SW480 (cell line): ENCODE results near the gene CFB.
"Not testable (repeated sequence)": the region's sequence is repeated elsewhere in the genome, so short reads cannot be mapped to it uniquely, and the experiment has no call there.

Source experiments
- DNase-seq: peaks from one replicate; pipeline ENCODE4 v3.0.0-alpha.2; 2016; ENCODE audit warnings: low spot score

CFB gene

DNA sequence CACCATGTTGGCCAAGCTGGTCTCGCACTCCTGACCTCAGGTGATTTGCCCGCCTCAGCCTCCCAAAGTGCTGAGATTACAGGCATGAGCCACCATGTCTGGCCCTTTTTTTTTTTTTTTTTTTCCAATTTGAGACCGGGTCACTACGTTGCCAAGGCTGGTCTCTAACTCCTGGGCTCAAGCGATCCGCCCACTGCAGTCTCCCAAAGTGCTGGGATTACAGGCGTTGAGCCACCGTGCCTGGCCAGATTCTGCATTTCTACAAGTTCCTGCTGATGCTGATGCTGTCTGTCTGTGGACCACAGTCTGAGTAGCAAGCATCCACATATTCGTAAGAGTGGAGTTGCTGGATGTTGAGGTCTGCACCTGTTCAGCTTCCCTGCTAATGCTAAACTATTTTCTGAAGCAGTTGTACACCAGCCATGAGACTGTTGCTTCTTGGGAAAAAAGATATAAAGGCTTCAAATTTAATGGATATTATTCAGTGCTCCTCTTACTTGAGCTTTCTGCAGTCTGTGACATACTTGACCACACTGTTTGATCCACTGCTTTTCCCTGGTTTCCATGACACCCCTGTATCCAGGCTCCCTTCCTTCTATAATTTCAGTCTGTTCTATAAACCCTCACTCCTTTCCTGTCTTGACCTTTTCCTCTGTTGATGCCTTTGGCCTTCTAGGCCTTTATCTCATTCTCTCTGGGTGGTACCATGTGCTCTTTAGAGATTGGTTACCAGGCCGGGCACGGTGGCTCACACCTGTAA, 33.9 kb upstream of the CFB start:
- DNase-seq: no peak

DNA sequence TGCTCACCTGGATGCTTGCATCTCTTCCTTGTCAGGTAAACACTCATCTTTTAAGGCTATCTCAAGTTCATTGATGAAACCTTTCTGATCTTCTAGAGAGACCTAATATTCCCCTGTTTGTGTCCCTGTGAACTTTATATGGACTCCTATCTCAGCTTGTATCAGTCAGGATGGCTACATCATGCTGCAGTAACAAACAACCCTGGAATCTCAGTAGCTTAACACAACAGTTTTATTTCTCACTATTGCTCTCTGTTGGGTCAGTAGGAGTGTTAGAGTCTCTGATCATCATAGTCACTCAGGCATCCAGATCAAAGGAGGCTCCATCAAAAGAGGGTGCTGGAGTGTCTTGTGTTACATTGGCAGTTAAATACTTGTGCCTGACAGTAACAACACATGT, 30.5 kb upstream of the CFB start:
- DNase-seq: no peak

DNA sequence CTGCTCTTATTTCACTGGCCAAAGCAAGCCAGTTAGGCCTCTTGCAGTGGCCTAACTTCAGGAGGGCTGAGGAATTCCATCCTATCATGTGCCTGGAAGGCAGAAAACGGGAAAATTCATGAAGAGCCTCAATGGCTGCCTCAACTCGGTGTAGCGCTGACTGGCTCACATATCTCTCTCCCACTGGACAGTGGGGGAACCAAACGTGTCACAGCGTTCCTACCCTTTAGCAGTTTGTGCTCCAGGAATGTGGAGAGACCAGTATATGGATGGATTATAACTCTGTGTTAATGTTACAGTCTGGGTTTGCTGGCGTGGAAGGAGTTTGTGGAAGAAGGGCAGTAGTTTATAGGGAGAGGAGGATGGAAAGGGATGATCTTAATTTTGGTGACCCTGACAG, 30.1 kb upstream of the CFB start:
- DNase-seq: no peak

DNA sequence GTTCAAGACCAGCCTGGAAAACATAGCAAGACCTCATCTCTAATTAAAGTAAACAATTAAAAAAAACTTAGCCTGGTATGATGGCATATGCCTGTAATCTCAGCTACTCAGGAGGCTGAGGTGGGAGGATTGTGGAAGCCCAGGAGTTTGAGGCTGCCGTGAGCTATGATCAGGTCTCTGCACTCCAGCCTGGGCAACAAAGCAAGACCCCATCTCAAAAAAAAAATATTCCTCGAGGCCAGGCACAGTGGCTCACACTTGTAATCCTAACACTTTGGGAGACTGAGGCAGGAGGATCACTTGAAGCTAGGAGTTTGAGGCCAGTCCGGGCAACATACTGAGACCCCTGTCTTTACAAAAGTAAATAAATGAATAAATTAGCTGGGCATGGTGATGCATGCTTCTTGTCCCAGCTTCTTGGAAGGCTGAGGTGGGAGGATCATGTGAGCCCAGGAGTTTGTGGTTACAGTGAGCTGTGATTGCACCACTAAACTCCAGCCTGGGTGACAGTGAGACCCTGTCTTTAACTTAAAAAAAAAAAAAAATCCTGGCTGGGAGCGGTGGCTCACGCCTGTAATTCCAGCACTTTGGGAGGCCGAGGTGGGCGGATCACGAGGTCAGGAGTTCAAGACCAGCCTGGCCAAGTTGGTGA, 27.7 kb upstream of the CFB start:
- DNase-seq: no peak

DNA sequence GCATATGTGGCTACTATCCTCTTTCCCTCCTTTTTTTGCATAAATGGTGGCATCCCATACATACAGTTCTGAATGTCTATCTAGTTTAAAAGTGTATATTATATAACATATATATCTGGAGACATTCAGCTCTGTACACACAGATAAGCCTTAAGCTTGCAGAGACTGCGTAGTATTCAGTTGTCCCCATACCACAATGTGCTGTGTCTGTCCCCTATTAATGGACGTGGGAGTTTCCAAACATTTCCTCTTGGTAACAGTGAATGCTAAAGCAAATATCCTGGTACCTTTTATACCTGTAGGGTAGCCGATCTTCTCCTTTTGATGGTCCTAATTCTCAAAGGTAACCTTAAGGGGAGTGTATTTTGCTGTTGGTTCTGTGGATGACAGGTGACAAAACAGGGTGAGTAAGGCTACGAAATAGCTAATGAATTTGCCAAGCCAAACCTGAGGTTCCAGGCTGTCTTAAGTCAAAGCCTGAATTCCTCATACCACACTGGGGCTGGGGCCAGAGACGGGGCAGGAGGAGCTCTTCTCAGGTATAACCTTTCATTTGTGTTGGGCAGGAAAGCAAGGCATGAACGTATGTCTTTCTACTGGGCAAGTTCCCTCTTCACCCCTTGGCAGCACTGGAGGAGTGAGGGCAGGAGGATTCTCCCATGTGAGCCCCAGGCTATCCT, 26.1 kb upstream of the CFB start:
- DNase-seq: no peak

- no peak for DNase-seq
Measured at GRCh38 chr6:31920811-31921210, 25.1 kb upstream of the CFB start.

- peak; percentile 37 for DNase-seq
Measured at GRCh38 chr6:31922942-31923341, 23.0 kb upstream of the CFB start.

- no peak for DNase-seq
Measured at GRCh38 chr6:31927242-31927862, 18.5 kb upstream of the CFB start, which contains the start of gene C2. TSS of gene C2 (plus strand) at chr6:31927717. CDS start at chr6:31927753, 36 bp downstream.

DNA sequence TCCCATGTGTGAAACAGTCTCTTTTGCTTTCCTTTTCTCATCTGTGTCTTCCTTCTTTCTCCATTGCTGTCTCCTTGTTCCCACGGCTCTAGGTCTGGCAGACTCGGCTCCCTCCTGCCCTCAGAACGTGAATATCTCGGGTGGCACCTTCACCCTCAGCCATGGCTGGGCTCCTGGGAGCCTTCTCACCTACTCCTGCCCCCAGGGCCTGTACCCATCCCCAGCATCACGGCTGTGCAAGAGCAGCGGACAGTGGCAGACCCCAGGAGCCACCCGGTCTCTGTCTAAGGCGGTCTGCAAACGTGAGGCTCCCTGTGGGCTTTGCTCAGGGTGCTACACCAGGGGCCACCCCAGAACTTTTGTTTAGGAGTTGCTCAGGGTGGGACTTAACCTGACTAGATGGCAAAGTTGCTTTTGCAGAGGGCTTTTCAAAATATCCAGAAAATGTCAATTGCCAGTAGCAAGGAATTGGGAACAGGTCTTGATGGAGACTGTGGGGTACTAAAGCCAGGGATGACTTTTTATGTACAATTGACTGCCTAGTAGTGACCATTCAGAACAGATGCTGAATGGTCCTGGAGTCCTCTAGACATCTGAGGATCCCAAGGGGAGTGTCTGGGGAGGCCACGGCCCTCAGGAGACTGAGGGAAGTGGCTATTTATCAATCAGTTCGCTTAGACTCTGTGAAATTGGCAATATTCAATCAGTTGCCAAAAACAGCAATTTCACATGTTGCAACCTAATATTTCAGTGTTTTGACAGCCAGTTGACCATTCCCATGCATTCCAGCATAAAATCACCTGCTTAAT, 17.8 kb upstream of the CFB start:
- DNase-seq: no peak

- DNase-seq: no peak
Measured at GRCh38 chr6:31928672-31928939, 17.3 kb upstream of the CFB start.

- no peak for DNase-seq
Measured at GRCh38 chr6:31930962-31931361, 14.9 kb upstream of the CFB start.

DNA sequence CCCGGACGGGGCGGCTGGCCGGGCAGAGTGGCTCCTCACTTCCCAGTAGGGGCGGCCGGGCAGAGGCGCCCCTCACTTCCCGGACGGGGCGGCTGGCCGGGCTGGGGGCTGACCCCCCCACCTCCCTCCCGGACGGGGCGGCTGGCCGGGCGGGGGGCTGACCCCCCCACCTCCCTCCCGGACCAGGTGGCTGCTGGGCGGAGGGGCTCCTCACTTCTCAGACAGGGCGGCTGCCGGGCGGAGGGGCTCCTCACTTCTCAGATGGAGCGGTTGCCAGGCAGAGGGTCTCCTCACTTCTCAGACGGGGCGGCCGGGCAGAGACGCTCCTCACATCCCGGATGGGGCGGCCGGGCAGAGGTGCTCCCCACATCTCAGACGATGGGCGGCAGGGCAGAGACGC, 13.8 kb upstream of the CFB start:
- not testable (repeated sequence) for DNase-seq

- DNase-seq: no peak
Measured at GRCh38 chr6:31933537-31933936, 12.4 kb upstream of the CFB start.

DNA sequence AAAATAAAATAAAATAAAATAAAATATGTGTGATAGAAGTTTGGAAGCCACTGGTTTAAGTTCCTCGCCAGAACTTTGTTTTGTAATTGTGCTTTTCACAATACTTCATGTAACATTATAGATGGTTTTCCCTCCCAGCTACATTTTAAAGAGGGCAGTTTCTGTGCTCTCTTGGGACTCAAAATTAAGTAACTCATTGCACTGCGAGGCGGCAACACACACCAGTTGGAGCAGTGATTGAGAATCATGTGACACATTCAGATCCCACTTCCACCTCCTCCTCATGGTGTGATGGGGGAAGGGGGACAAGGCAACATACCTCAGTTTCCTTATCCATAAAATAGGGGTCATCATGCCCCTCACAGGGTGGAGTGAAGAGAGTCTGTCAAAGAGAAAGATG, 10.9 kb upstream of the CFB start:
- DNase-seq: no peak

DNA sequence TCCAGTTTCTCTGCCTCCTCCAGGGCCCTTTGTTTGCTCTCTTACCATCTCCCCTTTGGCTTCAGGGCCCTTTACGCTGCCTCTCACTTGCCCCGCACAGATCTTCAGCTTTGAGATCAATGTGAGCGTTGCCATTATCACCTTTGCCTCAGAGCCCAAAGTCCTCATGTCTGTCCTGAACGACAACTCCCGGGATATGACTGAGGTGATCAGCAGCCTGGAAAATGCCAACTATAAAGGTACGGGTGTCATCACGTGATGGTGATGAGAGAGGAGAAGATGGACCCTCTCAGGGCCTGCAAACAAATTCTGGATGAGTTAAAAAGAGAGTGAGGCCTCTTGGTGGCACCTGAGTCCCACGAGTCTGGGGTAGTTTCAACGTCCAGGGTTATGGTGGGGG, 10.1 kb upstream of the CFB start:
- DNase-seq: no peak

DNA sequence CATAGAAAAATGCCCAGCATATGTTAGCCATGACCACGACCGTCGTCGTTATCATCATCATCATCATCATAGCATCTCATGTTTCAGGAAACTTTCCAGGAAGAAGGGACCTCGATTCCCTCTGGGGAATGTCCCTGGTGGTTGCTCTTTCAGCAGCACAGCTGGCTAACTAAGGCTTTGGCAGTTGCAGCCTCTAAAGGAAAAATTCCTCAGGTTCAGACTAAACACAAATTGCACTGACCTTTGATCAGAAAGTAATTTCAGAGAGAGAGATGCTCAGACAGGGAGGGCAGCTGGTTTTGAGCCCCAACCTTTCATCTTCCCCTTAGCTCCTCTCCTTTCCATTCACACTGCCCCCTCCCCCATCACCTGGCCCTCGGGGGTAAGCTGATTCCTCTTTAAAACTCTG, 5.6 kb upstream of the CFB start:
- peak; percentile 28 for DNase-seq

DNA sequence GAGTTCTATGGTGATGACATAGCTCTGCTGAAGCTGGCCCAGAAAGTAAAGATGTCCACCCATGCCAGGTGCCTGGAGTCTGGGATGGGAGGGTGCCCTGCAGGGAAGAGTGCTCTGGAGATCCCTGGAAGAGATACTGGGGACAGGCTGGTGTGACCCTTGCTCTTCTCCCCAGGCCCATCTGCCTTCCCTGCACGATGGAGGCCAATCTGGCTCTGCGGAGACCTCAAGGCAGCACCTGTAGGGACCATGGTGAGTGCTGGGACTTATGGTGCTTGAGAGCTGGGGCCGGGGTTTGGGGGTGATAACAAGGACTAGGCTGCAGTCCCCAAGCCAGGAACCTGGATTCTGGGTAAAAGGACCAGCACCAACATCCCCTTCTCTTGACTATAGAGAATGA, 2.2 kb upstream of the CFB start:
- no peak for DNase-seq

DNA sequence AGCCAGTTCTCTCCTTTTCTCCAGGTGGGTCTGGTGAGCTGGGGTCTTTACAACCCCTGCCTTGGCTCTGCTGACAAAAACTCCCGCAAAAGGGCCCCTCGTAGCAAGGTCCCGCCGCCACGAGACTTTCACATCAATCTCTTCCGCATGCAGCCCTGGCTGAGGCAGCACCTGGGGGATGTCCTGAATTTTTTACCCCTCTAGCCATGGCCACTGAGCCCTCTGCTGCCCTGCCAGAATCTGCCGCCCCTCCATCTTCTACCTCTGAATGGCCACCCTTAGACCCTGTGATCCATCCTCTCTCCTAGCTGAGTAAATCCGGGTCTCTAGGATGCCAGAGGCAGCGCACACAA, 765 bp upstream of the CFB start:
- no peak for DNase-seq

- no peak for DNase-seq
Measured at GRCh38 chr6:31946370-31946885, 533 bp downstream of the CFB start.

DNA sequence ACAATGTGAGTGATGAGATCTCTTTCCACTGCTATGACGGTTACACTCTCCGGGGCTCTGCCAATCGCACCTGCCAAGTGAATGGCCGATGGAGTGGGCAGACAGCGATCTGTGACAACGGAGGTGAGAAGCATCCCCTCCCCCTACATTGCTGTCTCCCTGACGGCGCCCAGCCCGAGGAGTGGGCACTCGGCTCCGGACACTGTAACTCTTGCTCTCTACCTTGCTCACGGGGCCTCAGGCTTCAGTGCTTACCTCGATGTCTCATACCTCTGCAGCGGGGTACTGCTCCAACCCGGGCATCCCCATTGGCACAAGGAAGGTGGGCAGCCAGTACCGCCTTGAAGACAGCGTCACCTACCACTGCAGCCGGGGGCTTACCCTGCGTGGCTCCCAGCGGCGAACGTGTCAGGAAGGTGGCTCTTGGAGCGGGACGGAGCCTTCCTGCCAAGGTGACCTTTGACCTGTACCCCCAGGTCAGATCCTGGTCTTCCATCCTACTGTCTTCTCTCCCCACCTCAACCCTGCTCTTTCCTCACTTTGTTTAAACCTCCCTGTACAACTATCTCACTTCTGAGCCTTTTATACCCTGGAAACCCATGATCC, 1.3 kb downstream of the CFB start:
- no peak for DNase-seq

GRCh38 chr6:31947864-31948263, 2.0 kb downstream of the CFB start:
- no peak for DNase-seq

DNA sequence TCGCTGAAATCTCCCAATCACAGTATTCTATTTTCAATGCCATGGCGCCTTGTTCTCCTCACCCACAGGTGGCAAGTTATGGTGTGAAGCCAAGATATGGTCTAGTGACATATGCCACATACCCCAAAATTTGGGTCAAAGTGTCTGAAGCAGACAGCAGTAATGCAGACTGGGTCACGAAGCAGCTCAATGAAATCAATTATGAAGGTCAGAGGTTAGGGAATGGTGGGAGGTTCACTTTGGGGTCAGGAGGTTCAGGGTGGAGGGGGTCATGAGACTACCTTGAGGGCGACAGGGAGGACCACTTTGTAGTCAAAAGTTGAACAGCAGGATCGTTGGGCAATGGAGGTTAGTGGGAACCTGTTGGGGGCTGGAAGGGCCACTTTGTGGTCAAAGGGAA, 2.4 kb downstream of the CFB start:
- no peak for DNase-seq
